Measurements from ENCODE around the gene NPPA. TPM values are rescaled to one million over a fixed set of nuclear protein-coding genes. Genes with fewer than 3 reads are reported as not detected.

Gene NPPA
- total RNA-seq, 4 donors from 2014 or later = 1.7 TPM; not detected in 3

DNA sequence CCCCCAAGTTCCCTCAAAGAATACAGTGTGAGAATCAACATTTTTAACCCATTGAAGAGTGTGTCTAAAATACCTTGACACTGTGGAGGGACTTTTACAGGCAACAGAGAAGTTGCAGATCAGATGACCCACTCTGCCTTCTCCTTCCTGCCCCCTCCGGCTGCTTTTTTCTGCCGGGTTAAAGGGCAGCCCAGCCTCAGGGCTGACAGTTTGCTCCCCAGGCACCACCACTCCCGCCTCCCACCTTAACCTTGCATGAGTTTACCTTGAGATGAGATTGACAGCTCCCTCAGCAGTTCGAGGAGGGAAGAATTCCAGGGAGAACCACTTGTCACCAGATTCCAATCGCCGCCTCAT is 45.0 kb downstream of the NPPA start:
- Histone ChIP-seq H3K27me3 (no peaks in the 10 kb centered on the region), H3K4me3 (peak overlapping the region; percentile 66 to 90 (median 74)), H3K4me1 (peaks cover 43 to 66% (median 57%) of the 10 kb centered on the region in 4 donors), H3K9me3 (no peaks in the 10 kb centered on the region), H3K36me3 (peaks cover 8 to 42% (median 30%) of the 10 kb centered on the region in 4 donors), H3K27ac (replicated peaks in 1 of 4) (peak overlapping the region; percentile 95 to 99 (median 98))
- WGBS = 25% methylated on average over 6 of the region's 6 CpGs
- intact Hi-C loops (cut with DNase I) = no loop called here
- TF ChIP-seq EP300 (IDR thresholded peaks at IDR 0.05) = no peak
- TF ChIP-seq POLR2A (IDR thresholded peaks at IDR 0.05; ENCODE audit: low read depth) = peak; percentile 10
- peak; percentile 26 to 54 for TF ChIP-seq POLR2AphosphoS5 (IDR thresholded peaks at IDR 0.05)
- no peak for DNase-seq (ENCODE audit: extremely low spot score)

DNA sequence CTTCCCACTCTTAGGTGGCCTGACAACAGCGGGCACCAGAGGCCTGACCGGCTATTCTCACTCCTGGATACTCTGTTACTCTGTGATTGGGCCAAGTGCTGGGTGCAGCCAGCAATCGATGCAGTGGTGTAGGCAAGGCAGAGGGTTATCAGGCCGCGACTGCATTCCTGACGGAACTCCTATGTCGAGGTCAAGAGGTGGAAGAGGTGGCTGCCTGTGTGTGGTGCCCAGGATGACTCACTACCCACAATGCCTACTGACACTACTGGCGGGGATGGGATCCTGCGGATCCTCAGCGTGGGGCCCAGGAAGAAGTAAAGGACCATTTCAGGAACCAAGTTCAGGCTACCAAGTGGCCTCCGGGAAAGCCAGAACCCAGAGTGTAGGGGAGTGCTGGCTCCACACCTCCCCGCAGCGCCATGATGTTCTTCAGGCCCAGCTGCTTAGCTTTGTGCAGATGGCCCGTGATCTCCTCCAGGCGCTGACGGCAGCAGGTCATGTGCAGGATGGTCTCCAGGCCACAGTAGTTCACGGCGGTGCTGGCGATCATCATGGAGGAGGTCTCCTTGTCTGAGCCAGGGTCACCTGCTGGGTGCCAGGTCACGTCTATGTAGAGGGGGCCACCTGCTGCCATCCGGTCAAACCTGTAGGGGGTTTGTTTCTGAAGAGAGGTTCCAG is 46.7 kb downstream of the NPPA start:
- intact Hi-C loops (cut with DNase I) = no loop called here
- Histone ChIP-seq H3K36me3 (peaks cover 13 to 44% (median 38%) of the 10 kb centered on the region in 4 donors), H3K27ac (replicated peaks in 1 of 4) (no peak overlapping the region), H3K9me3 (no peaks in the 10 kb centered on the region), H3K27me3 (no peaks in the 10 kb centered on the region), H3K4me1 (peaks cover 43 to 63% (median 50%) of the 10 kb centered on the region in 4 donors), H3K4me3 (no peak overlapping the region)
- DNase-seq (ENCODE audit: extremely low spot score) = no peak
- no peak for TF ChIP-seq POLR2AphosphoS5 (IDR thresholded peaks at IDR 0.05)
- TF ChIP-seq EP300 (IDR thresholded peaks at IDR 0.05) = no peak
- no peak for TF ChIP-seq POLR2A (IDR thresholded peaks at IDR 0.05; ENCODE audit: low read depth)
- TF ChIP-seq, protein P1, sequence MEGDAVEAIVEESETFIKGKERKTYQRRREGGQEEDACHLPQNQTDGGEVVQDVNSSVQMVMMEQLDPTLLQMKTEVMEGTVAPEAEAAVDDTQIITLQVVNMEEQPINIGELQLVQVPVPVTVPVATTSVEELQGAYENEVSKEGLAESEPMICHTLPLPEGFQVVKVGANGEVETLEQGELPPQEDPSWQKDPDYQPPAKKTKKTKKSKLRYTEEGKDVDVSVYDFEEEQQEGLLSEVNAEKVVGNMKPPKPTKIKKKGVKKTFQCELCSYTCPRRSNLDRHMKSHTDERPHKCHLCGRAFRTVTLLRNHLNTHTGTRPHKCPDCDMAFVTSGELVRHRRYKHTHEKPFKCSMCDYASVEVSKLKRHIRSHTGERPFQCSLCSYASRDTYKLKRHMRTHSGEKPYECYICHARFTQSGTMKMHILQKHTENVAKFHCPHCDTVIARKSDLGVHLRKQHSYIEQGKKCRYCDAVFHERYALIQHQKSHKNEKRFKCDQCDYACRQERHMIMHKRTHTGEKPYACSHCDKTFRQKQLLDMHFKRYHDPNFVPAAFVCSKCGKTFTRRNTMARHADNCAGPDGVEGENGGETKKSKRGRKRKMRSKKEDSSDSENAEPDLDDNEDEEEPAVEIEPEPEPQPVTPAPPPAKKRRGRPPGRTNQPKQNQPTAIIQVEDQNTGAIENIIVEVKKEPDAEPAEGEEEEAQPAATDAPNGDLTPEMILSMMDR (IDR thresholded peaks at IDR 0.05) = no peak
- 93% methylated on average over 18 of the region's 21 CpGs for WGBS

DNA sequence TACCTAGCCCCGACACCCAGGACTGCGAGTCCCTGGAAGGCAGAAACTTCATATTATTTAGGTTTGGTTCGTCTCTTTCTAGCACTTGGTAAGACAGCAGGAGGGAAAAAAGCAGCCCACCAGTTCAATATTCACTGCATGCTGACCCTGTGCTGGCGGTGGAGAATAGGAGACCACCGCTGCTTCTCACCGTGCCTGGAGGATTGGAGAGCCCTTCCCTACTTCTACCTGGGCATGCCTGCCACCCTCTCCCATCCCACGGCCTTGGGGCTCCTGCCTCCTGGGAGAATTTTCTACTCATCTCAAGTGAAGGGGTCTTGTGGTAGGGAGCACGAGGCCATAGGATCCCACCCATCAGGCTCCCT is 47.2 kb downstream of the NPPA start:
- intact Hi-C loops (cut with DNase I) = no loop called here
- Histone ChIP-seq H3K27ac (replicated peaks in 1 of 4) (peak overlapping the region in 1 of 4 donors; percentile 12), H3K36me3 (peaks cover 19 to 49% (median 43%) of the 10 kb centered on the region in 4 donors), H3K4me1 (peaks cover 43 to 62% (median 53%) of the 10 kb centered on the region in 4 donors), H3K9me3 (no peaks in the 10 kb centered on the region), H3K27me3 (no peaks in the 10 kb centered on the region), H3K4me3 (no peak overlapping the region)
- TF ChIP-seq POLR2A (IDR thresholded peaks at IDR 0.05; ENCODE audit: low read depth) (no peak), EP300 (IDR thresholded peaks at IDR 0.05) (no peak), POLR2AphosphoS5 (IDR thresholded peaks at IDR 0.05) (no peak)
- TF ChIP-seq, protein P1 (IDR thresholded peaks at IDR 0.05) = no peak
- no peak for DNase-seq (ENCODE audit: extremely low spot score)
- 94% methylated on average over 8 of the region's 8 CpGs for WGBS

DNA sequence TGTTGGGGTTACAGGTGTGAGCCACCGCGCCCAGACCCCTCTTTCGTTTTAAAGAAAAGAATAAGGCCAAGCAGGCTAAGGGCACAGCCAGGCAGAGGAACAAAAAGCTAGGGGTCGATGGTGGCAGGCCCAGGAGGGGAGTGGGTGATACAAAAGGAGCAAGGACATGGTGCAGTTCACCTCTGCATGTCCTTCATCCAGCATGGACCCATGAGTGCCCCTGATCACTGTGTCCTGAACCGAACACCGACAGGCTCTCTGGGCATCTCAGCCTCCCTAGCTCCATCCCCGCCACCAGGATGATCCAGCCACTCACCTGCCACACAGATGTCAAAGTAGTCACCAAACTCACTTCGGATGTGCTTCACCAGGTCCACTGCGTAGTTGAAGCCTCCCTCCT is 47.7 kb downstream of the NPPA start:
- Histone ChIP-seq H3K36me3 (peaks cover 23 to 54% (median 48%) of the 10 kb centered on the region in 4 donors), H3K9me3 (no peaks in the 10 kb centered on the region), H3K27ac (replicated peaks in 1 of 4) (peak overlapping the region in 1 of 4 donors; percentile 12), H3K27me3 (no peaks in the 10 kb centered on the region), H3K4me3 (no peak overlapping the region), H3K4me1 (peaks cover 40 to 58% (median 51%) of the 10 kb centered on the region in 4 donors)
- intact Hi-C loops (cut with DNase I) = no loop called here
- no peak for DNase-seq (ENCODE audit: extremely low spot score)
- 96% methylated on average over 9 of the region's 9 CpGs for WGBS
- TF ChIP-seq POLR2A (IDR thresholded peaks at IDR 0.05; ENCODE audit: low read depth) = no peak
- TF ChIP-seq, protein P1 (IDR thresholded peaks at IDR 0.05) = no peak
- TF ChIP-seq POLR2AphosphoS5 (IDR thresholded peaks at IDR 0.05) = no peak
- no peak for TF ChIP-seq EP300 (IDR thresholded peaks at IDR 0.05)

DNA sequence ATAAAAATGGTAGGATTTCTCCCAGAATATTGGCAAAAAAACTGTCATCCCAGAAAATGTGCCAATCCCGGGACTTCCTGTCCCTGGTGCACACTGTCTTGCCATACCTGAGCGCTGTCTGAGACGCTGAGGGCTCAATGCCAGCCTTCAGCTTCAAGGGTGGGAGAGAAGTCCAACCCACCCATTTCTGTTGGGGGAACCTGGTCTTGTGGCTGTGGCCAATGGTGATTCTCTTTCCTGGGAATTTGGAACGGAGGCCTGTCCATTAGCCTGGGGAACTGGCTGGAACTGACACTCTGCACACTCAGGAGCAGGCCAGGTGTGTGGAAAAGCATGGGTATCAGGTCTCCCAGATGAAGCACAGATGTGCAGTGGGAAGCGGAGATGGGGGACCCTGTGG is 48.5 kb downstream of the NPPA start:
- peak overlapping the region in 1 of 4 donors; percentile 4 for H3K27ac ChIP-seq (replicated peaks in 1 of 4)
- no peak for DNase-seq (ENCODE audit: extremely low spot score)
- TF ChIP-seq EP300 (IDR thresholded peaks at IDR 0.05) = no peak
- TF ChIP-seq POLR2AphosphoS5 (IDR thresholded peaks at IDR 0.05) = no peak
- no peak for TF ChIP-seq POLR2A (IDR thresholded peaks at IDR 0.05; ENCODE audit: low read depth)
- H3K4me3 ChIP-seq = no peak overlapping the region
- intact Hi-C loops (cut with DNase I) = no loop called here
- H3K27me3 ChIP-seq = no peaks in the 10 kb centered on the region
- 94% methylated on average over 4 of the region's 5 CpGs for WGBS
- peaks cover 32 to 50% (median 43%) of the 10 kb centered on the region in 4 donors for H3K4me1 ChIP-seq
- H3K9me3 ChIP-seq = no peaks in the 10 kb centered on the region
- H3K36me3 ChIP-seq = peaks cover 31 to 62% (median 56%) of the 10 kb centered on the region in 4 donors
